ENCODE data around the gene RFX4. TPM values are rescaled to one million over a fixed set of nuclear protein-coding genes. Genes with fewer than 3 reads are reported as not detected.

Gene RFX4
- total RNA-seq, 1 experiment from 2014 or later, result not detected

DNA sequence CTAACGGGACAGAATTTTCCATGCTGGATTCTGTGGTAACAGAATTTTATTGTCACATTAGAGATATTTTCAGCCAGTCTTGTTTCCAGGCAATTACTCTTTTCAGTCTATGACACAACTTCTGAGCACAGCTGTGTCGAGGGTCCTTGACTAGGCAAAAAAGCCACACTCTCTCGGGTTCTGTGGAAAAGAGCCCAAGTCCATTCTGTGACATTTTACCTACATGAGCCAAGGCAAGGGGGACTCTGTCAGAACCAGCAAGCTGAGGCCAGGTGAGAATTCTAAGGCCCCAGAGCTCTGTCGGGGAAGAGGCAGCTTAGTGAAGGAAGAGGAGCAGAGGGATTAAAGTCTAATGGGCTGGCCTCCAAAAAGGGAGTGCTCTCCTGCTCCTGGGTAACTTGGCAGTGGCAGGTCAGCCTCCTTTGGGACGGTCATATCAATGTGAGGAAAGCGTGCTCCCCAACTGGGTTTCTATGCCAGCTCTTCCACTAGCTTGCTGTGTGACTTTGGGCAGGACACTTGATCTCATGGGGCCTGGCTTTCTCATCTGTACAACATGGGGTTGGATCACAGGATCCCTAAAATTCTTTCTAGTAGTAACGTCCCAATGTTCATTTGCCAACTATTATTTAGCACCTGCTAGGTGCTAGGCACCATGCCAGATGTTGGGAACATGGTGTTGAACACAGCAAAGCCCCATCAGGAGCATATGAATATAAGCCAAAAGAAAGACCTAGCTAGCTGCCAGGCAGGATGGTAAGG lies 175.7 kb downstream of the RFX4 start:
- no peak overlapping the region for H2AFZ ChIP-seq (ENCODE audit: low read depth, low read length, poor library complexity, severe bottlenecking)
- H3K9me3 ChIP-seq (ENCODE audit: control insufficient read depth in 1 of 2, insufficient read depth in 1 of 2, low read depth in 1 of 2, low read length in 2 of 2), result no peaks in the 10 kb centered on the region
- CTCF ChIA-PET, result no interaction called here
- POLR2A ChIA-PET, result no interaction called here
- H3K4me3 ChIP-seq (replicated peaks in 1 of 2; ENCODE audit: low read depth in 1 of 2, low read length in 2 of 2), result no peak overlapping the region
- no peaks in the 10 kb centered on the region for H3K79me2 ChIP-seq (ENCODE audit: insufficient read depth, low read length)
- no peak for TF ChIP-seq SRF (IDR thresholded peaks at IDR 0.05; ENCODE audit: low read depth)
- TF ChIP-seq CBX3 (IDR thresholded peaks at IDR 0.05; ENCODE audit: low read depth), result no peak
- TF ChIP-seq EGR1 (IDR thresholded peaks at IDR 0.05; ENCODE audit: low read depth), result no peak
- no peak for TF ChIP-seq RAD21 (IDR thresholded peaks at IDR 0.05; ENCODE audit: low read depth)
- no peak for TF ChIP-seq POLR2A (IDR thresholded peaks at IDR 0.05; ENCODE audit: borderline replicate concordance, extremely low read depth, insufficient read depth, insufficient read length)
- TF ChIP-seq ZFX (IDR thresholded peaks at IDR 0.05), result no peak
- TF ChIP-seq EZH2phosphoT487 (IDR thresholded peaks at IDR 0.05; ENCODE audit: borderline replicate concordance), result no peak
- no peak for TF ChIP-seq TCF7L2 (IDR thresholded peaks at IDR 0.05; ENCODE audit: borderline replicate concordance, extremely low read depth, insufficient read depth, insufficient read length)
- no peak for TF ChIP-seq SIN3A (IDR thresholded peaks at IDR 0.05; ENCODE audit: low read depth)
- no peak for TF ChIP-seq ZNF274 (IDR thresholded peaks at IDR 0.05; ENCODE audit: low read depth, low read length)
- TF ChIP-seq, protein P1, sequence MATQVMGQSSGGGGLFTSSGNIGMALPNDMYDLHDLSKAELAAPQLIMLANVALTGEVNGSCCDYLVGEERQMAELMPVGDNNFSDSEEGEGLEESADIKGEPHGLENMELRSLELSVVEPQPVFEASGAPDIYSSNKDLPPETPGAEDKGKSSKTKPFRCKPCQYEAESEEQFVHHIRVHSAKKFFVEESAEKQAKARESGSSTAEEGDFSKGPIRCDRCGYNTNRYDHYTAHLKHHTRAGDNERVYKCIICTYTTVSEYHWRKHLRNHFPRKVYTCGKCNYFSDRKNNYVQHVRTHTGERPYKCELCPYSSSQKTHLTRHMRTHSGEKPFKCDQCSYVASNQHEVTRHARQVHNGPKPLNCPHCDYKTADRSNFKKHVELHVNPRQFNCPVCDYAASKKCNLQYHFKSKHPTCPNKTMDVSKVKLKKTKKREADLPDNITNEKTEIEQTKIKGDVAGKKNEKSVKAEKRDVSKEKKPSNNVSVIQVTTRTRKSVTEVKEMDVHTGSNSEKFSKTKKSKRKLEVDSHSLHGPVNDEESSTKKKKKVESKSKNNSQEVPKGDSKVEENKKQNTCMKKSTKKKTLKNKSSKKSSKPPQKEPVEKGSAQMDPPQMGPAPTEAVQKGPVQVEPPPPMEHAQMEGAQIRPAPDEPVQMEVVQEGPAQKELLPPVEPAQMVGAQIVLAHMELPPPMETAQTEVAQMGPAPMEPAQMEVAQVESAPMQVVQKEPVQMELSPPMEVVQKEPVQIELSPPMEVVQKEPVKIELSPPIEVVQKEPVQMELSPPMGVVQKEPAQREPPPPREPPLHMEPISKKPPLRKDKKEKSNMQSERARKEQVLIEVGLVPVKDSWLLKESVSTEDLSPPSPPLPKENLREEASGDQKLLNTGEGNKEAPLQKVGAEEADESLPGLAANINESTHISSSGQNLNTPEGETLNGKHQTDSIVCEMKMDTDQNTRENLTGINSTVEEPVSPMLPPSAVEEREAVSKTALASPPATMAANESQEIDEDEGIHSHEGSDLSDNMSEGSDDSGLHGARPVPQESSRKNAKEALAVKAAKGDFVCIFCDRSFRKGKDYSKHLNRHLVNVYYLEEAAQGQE (IDR thresholded peaks at IDR 0.05; ENCODE audit: low read depth), result no peak
- TF ChIP-seq JUND (IDR thresholded peaks at IDR 0.05), result no peak
- no peak for TF ChIP-seq YY1 (IDR thresholded peaks at IDR 0.05; ENCODE audit: extremely low read depth, insufficient replicate concordance, low read depth, low read length)
- H4K20me1 ChIP-seq (ENCODE audit: insufficient read depth), result no peaks in the 10 kb centered on the region
- H3K9me2 ChIP-seq (ENCODE audit: insufficient read depth), result no peaks in the 10 kb centered on the region
- intact Hi-C loops (cut with micrococcal nuclease), result no loop called here
- no peaks in the 10 kb centered on the region for H3K36me3 ChIP-seq (ENCODE audit: control insufficient read depth in 1 of 2, insufficient read depth in 2 of 2, low read length in 2 of 2)
- no peak for DNase-seq (ENCODE audit: low read depth, low spot score)
- H3K4me2 ChIP-seq (ENCODE audit: low read length), result no peak overlapping the region
- BruUV-seq (replicated peaks), result no TSS peak
- H3K27me3 ChIP-seq (ENCODE audit: insufficient read depth, low read length), result no peaks in the 10 kb centered on the region
- no peak for ATAC-seq
- no peak overlapping the region for H3K9ac ChIP-seq (ENCODE audit: low read length)
- no peaks in the 10 kb centered on the region for H3K4me1 ChIP-seq (ENCODE audit: control insufficient read depth in 1 of 2, insufficient read depth in 2 of 2, low read length in 2 of 2)
- RAD21 ChIA-PET (ENCODE audit: low non-redundant PET in 1 of 2, low total read pairs in 2 of 2, uncharacterized antibody in 2 of 2, unreplicated experiment in 2 of 2), result no interaction called here
- no peak overlapping the region for H3K27ac ChIP-seq (ENCODE audit: low read depth, low read length)

Data from HCT116 (cell line).